Bone marrow (tissue), 2 donors: ENCODE data around the gene PDIA4.
"Not testable (repeated sequence)": the region's sequence is repeated elsewhere in the genome, so short reads cannot be mapped to it uniquely, and the experiment has no call there.

Experiments used
- DNase-seq, 2 donors: peaks; one replicate each; lab custom pipeline; 2025; lab: John Stamatoyannopoulos, UW

Gene PDIA4

DNA sequence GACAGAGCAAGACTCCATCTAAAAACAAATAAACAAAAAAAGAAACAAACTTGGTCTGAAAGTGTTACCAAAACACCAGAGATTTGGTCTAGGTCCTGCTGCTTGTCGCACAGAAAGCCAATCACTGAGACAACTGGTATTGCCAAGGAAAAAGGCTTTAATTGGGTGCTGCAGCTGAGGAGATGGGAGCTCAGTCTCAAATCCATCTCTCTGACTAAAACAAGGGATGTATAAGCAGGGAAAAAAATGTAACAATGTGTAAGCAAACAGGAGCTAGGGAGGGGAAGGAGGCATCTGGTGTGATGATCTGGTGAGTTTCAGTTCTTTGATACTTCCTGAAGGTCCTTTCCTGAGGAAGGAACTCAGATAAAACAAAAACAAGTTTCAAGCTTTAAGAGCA, 8.4 kb upstream of the PDIA4 start:
- DNase-seq = no peak

- DNase-seq = no peak
These were observed 3.1 kb upstream of the PDIA4 start for GRCh38 chr7:149031353-149031910.

- DNase-seq = not testable (repeated sequence)
These were observed 2.1 kb upstream of the PDIA4 start for GRCh38 chr7:149030439-149030838.

DNA sequence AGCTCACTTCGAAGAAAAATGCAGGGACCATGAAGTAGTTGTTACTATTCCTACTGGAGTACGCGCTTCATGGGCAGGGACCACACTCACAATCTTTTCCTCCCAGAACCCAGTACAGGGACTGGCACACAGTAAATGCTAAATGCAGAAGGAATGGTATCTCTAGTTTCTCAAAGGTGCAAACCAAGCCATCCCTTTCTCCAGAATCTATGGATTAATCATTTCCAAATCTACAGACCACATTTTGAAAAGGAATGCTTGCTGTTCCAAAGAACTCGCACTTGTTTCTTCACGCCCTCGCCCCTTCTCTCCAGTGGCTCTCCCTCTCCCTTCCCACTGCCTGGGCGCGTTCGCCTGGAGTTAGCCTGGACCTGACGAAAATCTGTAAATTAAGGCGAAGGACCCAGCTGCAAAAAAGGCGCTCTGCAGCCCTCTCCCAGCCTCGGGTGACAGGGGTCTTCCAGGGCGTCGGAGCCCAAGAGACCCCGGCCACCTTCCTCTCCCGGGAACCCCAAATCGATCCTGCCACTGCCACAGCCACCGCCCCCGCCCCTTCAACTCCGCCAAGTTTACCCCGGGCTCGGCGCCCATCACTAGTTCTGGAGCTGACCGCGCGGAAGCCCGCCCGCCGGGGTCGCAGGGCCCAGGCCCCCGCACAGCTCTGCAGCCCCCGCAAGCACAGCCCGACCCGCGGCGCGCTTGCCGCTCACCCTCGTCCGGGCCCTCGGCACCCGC, 527 bp downstream of the PDIA4 start:
- no peak for DNase-seq

DNA sequence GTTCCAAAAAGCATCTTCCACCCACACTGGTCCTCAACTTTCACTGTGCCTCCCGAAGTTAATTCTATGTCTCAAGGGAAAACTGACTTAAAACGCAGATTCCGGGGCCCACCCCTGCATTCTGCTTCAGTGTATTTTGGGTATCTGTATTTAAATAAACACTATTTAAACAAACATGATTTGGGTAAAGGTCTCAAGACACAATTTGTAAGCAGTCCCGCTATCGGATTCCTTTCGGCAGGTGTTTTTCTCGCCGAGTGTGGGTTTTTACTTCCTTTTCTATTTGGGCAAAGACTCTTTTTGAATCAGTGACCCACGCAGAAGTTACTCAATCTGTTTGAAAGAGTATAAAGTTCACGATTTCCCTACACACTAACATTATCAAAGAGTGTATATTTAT, 1.2 kb downstream of the PDIA4 start:
- DNase-seq = no peak

DNA sequence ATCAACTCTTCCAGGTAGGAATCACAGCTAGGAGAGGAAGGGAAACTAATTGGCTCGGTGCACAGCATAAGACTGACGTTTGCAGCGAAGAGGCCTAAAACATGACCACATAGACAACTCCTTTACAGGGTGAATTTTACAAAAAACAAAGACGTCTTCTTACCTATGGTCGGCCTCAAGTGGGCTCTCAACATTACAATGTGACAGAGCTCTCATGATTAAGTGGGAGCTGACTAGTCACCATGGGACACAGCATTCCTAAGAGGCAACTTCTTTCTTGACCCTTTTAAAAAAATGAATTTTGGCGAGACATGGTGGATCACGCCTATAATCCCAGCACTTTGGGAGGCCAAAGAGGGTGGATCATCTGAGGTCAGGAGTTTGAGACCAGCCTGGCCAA, 4.6 kb downstream of the PDIA4 start:
- no peak for DNase-seq

GRCh38 chr7:149022756-149023360, 5.4 kb downstream of the PDIA4 start:
- no peak for DNase-seq

- no peak for DNase-seq
These were observed 6.6 kb downstream of the PDIA4 start for GRCh38 chr7:149021725-149022062.

DNA sequence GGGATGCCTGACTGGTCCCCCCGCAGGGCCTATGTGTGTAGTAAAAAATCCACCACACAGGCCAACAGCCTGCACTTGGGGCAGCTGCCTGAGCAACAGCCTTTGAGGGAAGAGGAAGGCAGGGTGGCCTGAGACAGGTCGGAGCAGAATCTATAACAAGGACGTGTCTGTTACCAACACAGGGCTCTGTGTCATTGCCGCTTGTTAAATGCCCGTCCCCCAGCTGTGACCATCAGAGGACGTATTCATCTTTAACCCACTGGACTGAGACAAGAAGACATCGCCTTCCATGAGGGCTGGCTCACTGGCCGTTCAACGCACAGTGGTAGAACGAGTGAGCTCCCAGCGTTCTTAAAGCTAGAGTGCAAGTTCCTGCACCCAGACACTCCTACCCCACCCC, 7.8 kb downstream of the PDIA4 start:
- DNase-seq = no peak

GRCh38 chr7:149016876-149017275, 11.4 kb downstream of the PDIA4 start:
- no peak for DNase-seq

DNA sequence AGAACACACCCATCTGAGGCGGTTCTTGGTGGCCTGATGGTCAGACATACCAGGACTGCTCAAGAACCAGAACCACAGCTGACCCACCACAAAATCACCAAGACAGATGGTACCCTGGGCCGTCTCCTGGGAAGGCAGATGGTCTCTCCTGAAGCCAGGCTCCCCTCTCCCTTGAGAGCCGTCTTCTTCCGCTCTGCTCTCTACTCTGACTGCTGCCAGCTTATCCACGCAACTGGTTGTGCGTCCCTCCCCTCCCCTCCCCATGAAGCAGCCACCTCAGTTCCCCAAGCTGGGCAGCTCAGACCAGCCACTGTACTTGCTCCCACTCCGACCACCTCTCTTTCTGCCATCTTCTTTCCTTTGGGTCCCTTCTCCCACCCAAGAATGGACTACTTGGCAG, 14.0 kb downstream of the PDIA4 start:
- no peak for DNase-seq

DNA sequence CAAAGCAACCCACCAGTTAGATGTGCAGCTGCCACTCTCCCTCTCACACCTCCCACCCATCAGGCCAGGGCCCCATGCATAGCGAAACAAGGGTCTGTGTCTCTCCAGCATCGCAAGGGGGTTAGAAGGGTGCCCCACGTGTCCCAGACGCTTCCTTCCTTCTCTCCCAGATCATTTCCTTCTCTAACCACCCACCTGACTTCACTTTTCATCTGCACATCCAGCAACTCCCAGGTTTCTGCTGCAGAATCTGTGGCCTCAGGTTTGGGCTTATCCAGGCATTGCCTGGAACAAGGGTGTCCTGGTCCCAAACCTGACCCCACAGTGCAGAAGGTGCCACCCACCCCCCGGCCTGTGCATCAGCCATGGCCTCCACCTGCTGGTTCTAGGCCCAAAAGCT, 14.4 kb downstream of the PDIA4 start:
- DNase-seq = no peak

DNA sequence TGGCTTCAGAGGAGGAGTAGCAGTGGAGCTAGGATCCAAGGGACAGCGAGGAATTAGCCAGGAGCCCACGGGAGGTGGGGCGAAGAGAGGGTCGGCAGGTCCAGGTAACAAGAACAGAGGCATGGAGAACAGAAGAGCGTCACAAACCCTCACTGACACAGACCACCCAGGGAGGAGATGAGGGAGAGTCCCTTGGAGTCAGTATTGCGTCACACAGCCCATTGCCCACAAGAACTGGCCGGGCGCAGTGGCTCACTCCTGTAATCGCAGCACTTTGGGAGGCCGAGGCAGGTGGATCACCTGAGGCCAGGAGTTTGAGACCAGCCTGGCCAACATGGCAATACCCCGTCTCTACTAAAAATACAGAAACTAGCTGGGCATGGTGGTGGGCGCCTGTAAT, 15.6 kb downstream of the PDIA4 start:
- DNase-seq = not testable (repeated sequence)

DNA sequence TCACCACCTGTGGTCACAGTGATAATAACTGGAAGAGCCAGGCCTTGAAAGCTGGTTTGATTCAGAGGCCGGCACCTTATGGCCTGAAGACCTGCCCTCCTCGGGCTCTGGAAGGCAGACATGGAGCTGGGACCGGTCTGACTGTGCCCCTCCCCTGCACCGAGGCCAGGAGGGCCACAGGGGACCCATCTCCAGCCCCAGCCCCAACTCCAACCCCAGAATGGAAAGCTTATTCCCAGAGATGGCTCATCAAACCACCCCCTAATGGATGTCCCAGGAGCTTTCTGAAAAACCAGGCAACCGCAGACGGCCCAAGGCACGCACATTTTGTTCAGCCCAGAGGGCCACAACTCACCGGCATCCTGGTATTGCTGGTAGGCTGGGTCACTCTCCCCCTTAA, 16.8 kb downstream of the PDIA4 start:
- no peak for DNase-seq

DNA sequence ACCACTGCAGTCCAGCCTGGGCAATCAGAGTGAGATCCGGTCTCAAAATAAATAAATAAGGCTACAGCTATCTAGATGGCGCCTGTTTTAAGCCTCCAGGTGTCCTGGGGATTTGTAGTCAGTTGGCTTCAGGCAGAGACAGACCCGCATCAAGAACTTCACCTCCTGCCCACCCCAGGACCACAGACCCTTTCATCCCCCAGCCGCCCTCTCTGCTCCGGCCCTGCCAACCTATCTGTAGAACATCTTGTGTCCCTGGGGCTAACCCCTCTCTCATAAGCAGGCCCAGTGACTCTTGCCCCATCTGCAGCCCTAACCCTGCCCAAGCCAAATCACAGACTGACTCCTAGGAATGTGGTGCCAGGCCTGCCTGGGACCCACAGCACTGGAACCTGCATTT, 17.9 kb downstream of the PDIA4 start:
- DNase-seq = no peak

GRCh38 chr7:149009527-149009926, 18.8 kb downstream of the PDIA4 start:
- no peak for DNase-seq

- no peak for DNase-seq
These were observed 20.7 kb downstream of the PDIA4 start for GRCh38 chr7:149007611-149008010.

GRCh38 chr7:149007146-149007545, 21.2 kb downstream of the PDIA4 start:
- DNase-seq = no peak

DNA sequence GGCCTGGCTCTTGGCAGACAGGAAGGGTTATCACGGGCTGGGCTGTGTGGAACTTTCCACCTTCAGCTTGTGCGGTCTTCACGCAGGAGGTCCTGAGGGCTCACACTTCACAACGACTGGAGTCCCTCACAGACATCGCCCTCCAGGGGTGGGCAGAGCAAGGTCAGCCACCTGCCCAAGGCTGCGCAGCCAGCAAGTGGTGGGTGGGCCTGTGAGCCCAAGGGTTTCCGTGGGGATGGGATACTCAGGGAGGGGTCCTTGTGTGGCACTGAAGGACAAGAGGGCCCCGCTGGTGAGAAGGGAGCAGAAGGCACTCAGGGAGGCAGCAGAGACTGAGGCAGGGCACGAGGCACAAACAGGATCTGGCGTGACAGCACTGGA, 22.0 kb downstream of the PDIA4 start:
- no peak for DNase-seq

DNA sequence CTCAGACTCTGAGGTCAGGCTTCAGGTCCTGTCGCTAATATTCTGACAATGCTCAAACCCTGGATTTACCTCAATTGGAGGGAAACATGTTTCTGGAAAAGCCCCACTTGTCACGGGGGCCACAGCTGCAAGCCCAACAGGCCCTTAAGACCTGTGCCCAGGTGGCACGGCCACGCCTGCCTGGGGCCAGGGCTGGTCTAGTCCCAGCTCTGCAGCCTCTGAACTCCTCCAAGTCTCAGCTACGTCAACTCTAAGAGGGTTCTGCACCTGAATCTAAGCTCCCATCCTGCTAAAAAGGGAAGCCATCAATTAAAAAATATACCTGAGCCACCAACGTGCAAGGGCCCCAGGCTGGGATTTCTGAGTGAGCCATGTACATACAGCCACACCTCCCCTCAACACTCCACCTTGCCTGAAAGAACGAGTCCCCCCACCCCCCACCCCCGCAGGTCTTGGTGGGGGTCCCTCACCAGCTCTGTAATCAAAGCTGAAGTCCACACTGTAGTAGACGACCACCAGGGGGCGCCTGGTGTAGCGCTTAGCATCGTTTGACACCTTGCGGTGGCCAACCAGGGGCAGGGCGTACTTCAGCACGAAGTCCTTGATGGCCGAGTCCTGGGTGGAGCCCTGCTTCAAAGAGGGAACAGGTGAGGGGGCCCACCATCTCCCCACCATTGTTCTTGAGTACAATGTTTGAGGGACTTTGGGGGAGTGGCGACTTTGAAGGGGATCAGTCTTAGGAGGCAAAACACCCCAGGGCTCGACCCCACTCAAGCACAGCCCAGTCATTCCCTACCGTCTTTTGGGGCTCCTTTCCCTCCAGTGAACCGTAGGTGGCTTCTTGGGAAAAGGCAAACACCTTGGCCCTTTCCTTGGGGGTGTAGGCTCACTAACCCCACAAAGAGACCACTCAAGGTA, 22.6 kb downstream of the PDIA4 start:
- peak; percentile 32 to 37 for DNase-seq

GRCh38 chr7:149004405-149005370, 23.6 kb downstream of the PDIA4 start:
- DNase-seq = no peak
